H1 (cell line): ENCODE measurements around the gene RAPGEF1. TPM values are rescaled to one million over a fixed set of nuclear protein-coding genes. Genes with fewer than 3 reads are reported as not detected.

Experiments
- CTCF ChIA-PET: fragments of 300-600 bp; sonication (Branson Sonifier 250); formaldehyde crosslinking; loops from one replicate; lab custom pipeline; 2021; ENCODE audit not compliant: partially characterized antibody; lab: Charles Lee
- POLR2A ChIA-PET: fragments of 300-600 bp; sonication (Branson Sonifier 250); formaldehyde crosslinking; loops from one replicate; lab custom pipeline; 2021; ENCODE audit warnings: inconsistent platforms; ENCODE audit not compliant: partially characterized antibody; lab: Charles Lee
- DNase-seq, 2 experiments: peaks; one replicate each; pipeline versions ENCODE4 v3.0.0 to v3.0.0-alpha.2; 2010 to 2022; ENCODE audit warnings: low spot score in 2 of 2, low read depth in 1 of 2, mixed read lengths in 1 of 2
- FAIRE-seq: peaks from 2 replicates; lab custom pipeline; 2011; peaks lifted over from hg19 to GRCh38; lab: Jason Lieb, UNC
- H2AFZ ChIP-seq: 2 replicates; pipeline ENCODE4 v1.8.1; 2012; ENCODE audit warnings: low read length, inconsistent platforms
- H2AK5ac ChIP-seq: 2 replicates; pipeline ENCODE4 v1.6.1; 2013; ENCODE audit warnings: low read depth, low read length
- H2BK120ac ChIP-seq: replicated peaks from 2 replicates; pipeline ENCODE3; 2013; ENCODE audit warnings: low read depth, low read length, inconsistent platforms
- H2BK12ac ChIP-seq: 2 replicates; pipeline ENCODE4 v1.6.1; 2013; ENCODE audit warnings: low read depth, low read length
- H2BK15ac ChIP-seq: 2 replicates; pipeline ENCODE4 v1.6.1; 2013; ENCODE audit warnings: low read length
- H2BK20ac ChIP-seq: 2 replicates; pipeline ENCODE4 v1.6.1; 2013; ENCODE audit warnings: low read length
- H2BK5ac ChIP-seq: 2 replicates; pipeline ENCODE4 v1.6.1; 2013; ENCODE audit warnings: low read depth, low read length
- H3K14ac ChIP-seq: 2 replicates; pipeline ENCODE4 v1.6.1; 2013; ENCODE audit warnings: inconsistent platforms; ENCODE audit not compliant: insufficient read length
- H3K18ac ChIP-seq: 2 replicates; pipeline ENCODE4 v1.6.1; 2013; ENCODE audit warnings: low read length; ENCODE audit errors: extremely low read depth
- H3K23ac ChIP-seq: 2 replicates; pipeline ENCODE4 v1.6.1; 2013; ENCODE audit warnings: inconsistent platforms; ENCODE audit not compliant: insufficient read length
- H3K23me2 ChIP-seq: 2 replicates; pipeline ENCODE4 v1.6.1; 2013; ENCODE audit warnings: low read depth, low read length
- H3K27ac ChIP-seq: 2 replicates; pipeline ENCODE4 v1.6.1; 2011; ENCODE audit warnings: low read depth, low read length, inconsistent platforms
- H3K27me3 ChIP-seq, 4 experiments: replicated peaks in 1 of 4; 1 replicate in 1 of 4; 2 replicates in 3 of 4; pipeline versions ENCODE4 v1.6.1 to v1.8.1; 2011 to 2013; ENCODE audit warnings: low read length in 3 of 4, mild to moderate bottlenecking in 3 of 4, inconsistent platforms in 2 of 4, mixed read lengths in 2 of 4, moderate library complexity in 1 of 4; ENCODE audit not compliant: control insufficient read depth in 3 of 4, insufficient read depth in 3 of 4; ENCODE audit errors: extremely low read depth in 1 of 4
- H3K36me3 ChIP-seq, 4 experiments: 2 replicates each; pipeline versions ENCODE4 v1.6.1 to v1.8.1; 2011 to 2013; ENCODE audit warnings: mild to moderate bottlenecking in 4 of 4, low read length in 3 of 4, moderate library complexity in 2 of 4, control low read depth in 1 of 4, inconsistent platforms in 1 of 4; ENCODE audit not compliant: insufficient read depth in 4 of 4, control insufficient read depth in 2 of 4
- H3K4ac ChIP-seq: replicated peaks from 2 replicates; pipeline ENCODE3; 2013; ENCODE audit warnings: low read length, low read depth, mixed read lengths, inconsistent platforms; ENCODE audit not compliant: insufficient read length
- H3K4me1 ChIP-seq, 4 experiments: replicated peaks in 1 of 4; 1 replicate in 1 of 4; 2 replicates in 3 of 4; pipeline versions ENCODE4 v1.6.1 to v1.8.1; 2011 to 2013; ENCODE audit warnings: low read length in 3 of 4, inconsistent platforms in 2 of 4, mixed read lengths in 1 of 4; ENCODE audit not compliant: insufficient read depth in 4 of 4, control insufficient read depth in 3 of 4
- H3K4me2 ChIP-seq, 2 experiments: 2 replicates each; pipeline versions ENCODE4 v1.6.1 to v1.8.1; 2011 to 2013; ENCODE audit warnings: low read depth in 2 of 2, low read length in 2 of 2, control low read depth in 1 of 2, inconsistent platforms in 1 of 2, mild to moderate bottlenecking in 1 of 2; ENCODE audit not compliant: insufficient read depth in 1 of 2
- H3K4me3 ChIP-seq, 4 experiments: fragments of 200-600, 300-600 bp in 1 of 4; sonication (generic), shearing (Covaris generic), sonication (Bioruptor Twin) in 1 of 4; 2 replicates each; pipeline versions ENCODE4 v1.5.1 to v1.8.1; 2011 to 2016; ENCODE audit warnings: low read length in 4 of 4, low read depth in 3 of 4, control low read depth in 2 of 4, inconsistent platforms in 2 of 4, mild to moderate bottlenecking in 2 of 4, mixed read lengths in 1 of 4, moderate library complexity in 1 of 4; ENCODE audit not compliant: insufficient read depth in 2 of 4; ENCODE audit errors: extremely low read depth in 1 of 4
- H3K56ac ChIP-seq: replicated peaks from 2 replicates; pipeline ENCODE3; 2013; ENCODE audit warnings: low read depth, mild to moderate bottlenecking, mixed read lengths, low read length, inconsistent platforms; ENCODE audit not compliant: insufficient read length
- H3K79me1 ChIP-seq: 2 replicates; pipeline ENCODE4 v1.6.1; 2013; ENCODE audit warnings: low read depth, low read length, control low read depth
- H3K79me2 ChIP-seq, 2 experiments: 2 replicates each; pipeline versions ENCODE4 v1.6.1 to v1.8.1; 2012 to 2013; ENCODE audit warnings: low read length in 2 of 2, mild to moderate bottlenecking in 2 of 2, inconsistent platforms in 1 of 2; ENCODE audit not compliant: insufficient read depth in 2 of 2, control insufficient read depth in 1 of 2
- H3K9ac ChIP-seq, 4 experiments: replicated peaks in 1 of 4; 1 replicate in 1 of 4; 2 replicates in 3 of 4; pipeline versions ENCODE4 v1.6.1 to v1.8.1; 2011 to 2013; ENCODE audit warnings: low read depth in 3 of 4, low read length in 3 of 4, control low read depth in 2 of 4, mild to moderate bottlenecking in 2 of 4, moderate library complexity in 2 of 4, inconsistent platforms in 1 of 4; ENCODE audit errors: extremely low read depth in 1 of 4
- H3K9me3 ChIP-seq, 2 experiments: 2 replicates each; pipeline versions ENCODE4 v1.6.1 to v1.8.1; 2012 to 2013; ENCODE audit warnings: mild to moderate bottlenecking in 2 of 2, moderate library complexity in 2 of 2, control low read depth in 1 of 2, inconsistent platforms in 1 of 2, low read depth in 1 of 2, low read length in 1 of 2, mixed read lengths in 1 of 2; ENCODE audit not compliant: insufficient read depth in 2 of 2
- H4K20me1 ChIP-seq, 2 experiments: replicated peaks in 1 of 2; 2 replicates each; pipeline versions ENCODE3 to v1.8.1; 2011 to 2013; ENCODE audit warnings: inconsistent platforms in 2 of 2, low read length in 2 of 2, mild to moderate bottlenecking in 1 of 2; ENCODE audit not compliant: insufficient read depth in 2 of 2, control insufficient read depth in 1 of 2
- H4K5ac ChIP-seq: 2 replicates; pipeline ENCODE4 v1.6.1; 2013; ENCODE audit warnings: low read length, low read depth, mixed read lengths, inconsistent platforms; ENCODE audit not compliant: insufficient read length
- H4K8ac ChIP-seq: 2 replicates; pipeline ENCODE4 v1.8.0; 2013; ENCODE audit warnings: mild to moderate bottlenecking, moderate library complexity, low read length, inconsistent platforms; ENCODE audit not compliant: insufficient read depth; ENCODE audit errors: extremely low read depth
- H4K91ac ChIP-seq: replicated peaks from 2 replicates; pipeline ENCODE3; 2013; ENCODE audit warnings: low read length, mixed read lengths, inconsistent platforms; ENCODE audit not compliant: insufficient read length
- BACH1 ChIP-seq: IDR thresholded peaks from 2 replicates; pipeline ENCODE4 v1.6.1; 2012; ENCODE audit warnings: low read length, improper control_type of control experiment
- CBX8 ChIP-seq: fragments of 300-800, 300-1000 bp; sonication (generic); IDR thresholded peaks from 2 replicates; pipeline ENCODE4 v1.7.1; 2016; ENCODE audit warnings: low read depth, low read length, borderline replicate concordance
- KDM4A ChIP-seq: IDR thresholded peaks from one replicate; pipeline ENCODE4 v1.7.1; 2012; ENCODE audit warnings: low read depth, mild to moderate bottlenecking, moderate library complexity, low read length, inconsistent platforms; ENCODE audit not compliant: severe bottlenecking
- PHF8 ChIP-seq: fragments of 200-600 bp; sonication (generic); conservative IDR thresholded peaks from 2 replicates; pipeline ENCODE4 v1.7.1; 2012; ENCODE audit warnings: low read depth, mild to moderate bottlenecking, inconsistent platforms, low read length, moderate library complexity
- POLR2AphosphoS5 ChIP-seq: IDR thresholded peaks from 2 replicates; pipeline ENCODE4 v1.6.1; 2011; ENCODE audit warnings: low read depth, low read length
- SP1 ChIP-seq: IDR thresholded peaks from 2 replicates; pipeline ENCODE4 v1.6.1; 2011; ENCODE audit warnings: low read depth, low read length
- SUZ12 ChIP-seq: fragments of 200-600 bp; sonication (generic); IDR thresholded peaks from 2 replicates; pipeline ENCODE4 v1.6.1; 2012; ENCODE audit warnings: mild to moderate bottlenecking, inconsistent platforms, low read length, moderate library complexity, mixed read lengths
- WGBS, 2 experiments: shearing (Covaris generic) in 1 of 2; methylation state at CpG; one replicate each; pipeline versions ENCODE4 v1.1.6 to v1.1.7; 2013 to 2015; ENCODE audit warnings: low lambda C conversion rate in 2 of 2, mixed read lengths in 2 of 2, inconsistent platforms in 1 of 2, low coverage in 1 of 2, missing lambda C conversion rate in 1 of 2; ENCODE audit not compliant: insufficient replicate concordance in 2 of 2, insufficient coverage in 1 of 2, insufficient read length in 1 of 2; ENCODE audit errors: extremely low coverage in 1 of 2, missing lambda C conversion rate in 1 of 2; 5-methylcytosine and 5-hydroxymethylcytosine counted together
- polyA plus RNA-seq, 7 experiments: library from polyadenylated mRNA; depleted of rRNA in 3 of 7; stranded (reverse) in 5 of 7; unstranded in 2 of 7; fragments of >200 nt in 5 of 7; fragments of 200-250 nt in 2 of 7; gene quantifications; 1 replicate in 5 of 7; 2 replicates in 1 of 7; 4 replicates in 1 of 7; pipeline versions ENCODE4 v1.2.1 to v1.2.3, GENCODE V29; 2011 to 2013; ENCODE audit warnings: missing spikeins in 2 of 7, mixed read lengths in 2 of 7
- total RNA-seq: library from RNA; stranded (reverse); fragmentation: NEBNext Ultra II Directional; extraction: Animal tissue kit (Norgen Biotek cat#: 25700); gene quantifications from 2 replicates; pipeline ENCODE4 v1.2.1, GENCODE V29; 2021

RAPGEF1 gene
- total and polyA plus RNA-seq, 2 of the 8 experiments (the other 6 are each of a cell fraction or from before 2014, with no cell fraction given) = 29.7 to 78.9 TPM

- Histone ChIP-seq H3K23me2 (peaks cover 3% of the 10 kb centered on the region; the same call in 1 of the 2 replicates), H4K8ac (peak overlapping the region; percentile 51; the same call in 1 of the 2 replicates), H2BK120ac (no peak overlapping the region), H3K4ac (no peak overlapping the region), H3K9me3 (peaks cover 16 to 25% of the 10 kb centered on the region in 2 experiments), H4K20me1 (no peaks in the 10 kb centered on the region), H3K4me3 (peak overlapping the region; percentile 36 to 68 (median 44)), H2AK5ac (no peak overlapping the region), H3K27me3 (peaks cover 17 to 42% (median 33%) of the 10 kb centered on the region in 4 experiments), H3K27ac (no peak overlapping the region), H2AFZ (no peak overlapping the region; the same call in 1 of the 2 replicates), H3K9ac (no peak overlapping the region), H4K5ac (no peak overlapping the region), H3K18ac (no peak overlapping the region; the same call in 1 of the 2 replicates), H2BK20ac (no peak overlapping the region), H3K79me2 (no peaks in the 10 kb centered on the region), H2BK15ac (no peak overlapping the region), H3K79me1 (no peaks in the 10 kb centered on the region), H2BK12ac (no peak overlapping the region), H3K23ac (no peak overlapping the region), H3K4me2 (peak overlapping the region; percentile 77 to 98), H2BK5ac (no peak overlapping the region), H4K91ac (no peak overlapping the region), H3K56ac (no peak overlapping the region), H3K36me3 (no peaks in the 10 kb centered on the region), H3K14ac (no peak overlapping the region), H3K4me1 (peaks cover 0 to 4% (median 3%) of the 10 kb centered on the region in 4 experiments; a peak in 3 of 7 replicates)
- WGBS, 2 experiments = 2% methylated on average over 18 of the region's 30 CpGs; no CpG with 5 or more reads in 1 of the 2 experiments
- FAIRE-seq (no peak), DNase-seq (peak in 1 of 2 experiments; percentile 75)
- ChIA-PET CTCF (interaction anchor here (0.8 to 2.2 kb wide), 5 partner anchors 14 to 209 kb away, joined by 3 to 10 read pairs (median 3); no protein-coding TSS in a partner anchor), POLR2A (interaction anchor here (0.5 to 1.8 kb wide), 8 partner anchors 14 to 214 kb away, joined by 3 to 6 read pairs (median 4); partner anchors contain the start of gene UCK1)
- TF ChIP-seq SP1 (no peak), PHF8 (no peak), KDM4A (peak; percentile 22), BACH1 (peak; percentile 52), POLR2AphosphoS5 (no peak), SUZ12 (peak; percentile 70), CBX8 (no peak)
Observed at GRCh38 chr9:131545786-131546335, 194.0 kb downstream of the RAPGEF1 start.
